ENCODE results near the gene INSL4.
A peak's percentile ranks its signal among the peaks of the same experiment; 100 is the strongest.

The INSL4 gene

GRCh38 chr9:5231212-5231611 lies at the start of gene INSL4:
Gene INSL4, plus strand, starts transcription at chr9:5231419. Its CDS starts 105 bp downstream, at chr9:5231524.
- TF ChIP-seq MYC (IDR thresholded peaks at IDR 0.05; ENCODE audit: low read depth, low read length) (no peak), POLR2A (IDR thresholded peaks at IDR 0.05; ENCODE audit: extremely low read depth, insufficient read length) (no peak), CTCF (IDR thresholded peaks at IDR 0.05; ENCODE audit: low read depth, low read length) (no peak), MAX (IDR thresholded peaks at IDR 0.05; ENCODE audit: low read depth, low read length) (no peak)
- DNase-seq (ENCODE audit: low read depth), result no peak
- no peak within 1 kb of the TSS for H3K4me3 ChIP-seq (ENCODE audit: low read depth, low read length)

GRCh38 chr9:5184776-5185175 lies 46.4 kb upstream of the INSL4 start:
- H3K4me3 ChIP-seq (ENCODE audit: low read depth, low read length), result no peak overlapping the region
- DNase-seq (ENCODE audit: low read depth), result no peak
- no peak for TF ChIP-seq CTCF (IDR thresholded peaks at IDR 0.05; ENCODE audit: low read depth, low read length)
- no peak for TF ChIP-seq MAX (IDR thresholded peaks at IDR 0.05; ENCODE audit: low read depth, low read length)
- TF ChIP-seq POLR2A (IDR thresholded peaks at IDR 0.05; ENCODE audit: extremely low read depth, insufficient read length), result no peak
- TF ChIP-seq MYC (IDR thresholded peaks at IDR 0.05; ENCODE audit: low read depth, low read length), result no peak

GRCh38 chr9:5185220-5185840 lies 45.9 kb upstream of the INSL4 start, which contains the start of gene INSL6:
Gene INSL6, minus strand, starts transcription at chr9:5185639. Its CDS starts 37 bp downstream, at chr9:5185602.
- DNase-seq (ENCODE audit: low read depth), result no peak
- TF ChIP-seq MAX (IDR thresholded peaks at IDR 0.05; ENCODE audit: low read depth, low read length) (no peak), MYC (IDR thresholded peaks at IDR 0.05; ENCODE audit: low read depth, low read length) (no peak), POLR2A (IDR thresholded peaks at IDR 0.05; ENCODE audit: extremely low read depth, insufficient read length) (no peak), CTCF (IDR thresholded peaks at IDR 0.05; ENCODE audit: low read depth, low read length) (no peak)
- no peak within 1 kb of the TSS for H3K4me3 ChIP-seq (ENCODE audit: low read depth, low read length)

GRCh38 chr9:5186416-5187169 lies 44.6 kb upstream of the INSL4 start:
- TF ChIP-seq CTCF (IDR thresholded peaks at IDR 0.05; ENCODE audit: low read depth, low read length), result peak; percentile 91
- TF ChIP-seq POLR2A (IDR thresholded peaks at IDR 0.05; ENCODE audit: extremely low read depth, insufficient read length), result no peak
- TF ChIP-seq MYC (IDR thresholded peaks at IDR 0.05; ENCODE audit: low read depth, low read length), result peak; percentile 36; the same call in 1 of the 2 replicates
- peak; percentile 56 for TF ChIP-seq MAX (IDR thresholded peaks at IDR 0.05; ENCODE audit: low read depth, low read length)
- DNase-seq (ENCODE audit: low read depth), result peak; percentile 76

GRCh38 chr9:5188060-5188984 lies 42.9 kb upstream of the INSL4 start:
- no peak overlapping the region for H3K4me3 ChIP-seq (ENCODE audit: low read depth, low read length)
- TF ChIP-seq POLR2A (IDR thresholded peaks at IDR 0.05; ENCODE audit: extremely low read depth, insufficient read length) (no peak), MAX (IDR thresholded peaks at IDR 0.05; ENCODE audit: low read depth, low read length) (no peak), CTCF (IDR thresholded peaks at IDR 0.05; ENCODE audit: low read depth, low read length) (no peak), MYC (IDR thresholded peaks at IDR 0.05; ENCODE audit: low read depth, low read length) (no peak)
- no peak for DNase-seq (ENCODE audit: low read depth)

More at GRCh38 chr9:5186416-5187169, 44.6 kb upstream of the INSL4 start:
- H3K4me3 ChIP-seq (ENCODE audit: low read depth, low read length), result no peak overlapping the region
